22Rv1 (cell line): ENCODE measurements around the gene RPL22L1.

Experiments used
- ZFX ChIP-seq: fragments of 450-650 bp; IDR thresholded peaks from 2 replicates; pipeline ENCODE4 v1.6.1; 2017; ENCODE audit warnings: antibody characterized with exemption, borderline replicate concordance
- TF ChIP-seq, protein P1 (sequence below): fragments of 450-650 bp; IDR thresholded peaks from 2 replicates; pipeline ENCODE4 v1.5.1; 2017; ENCODE audit warnings: mild to moderate bottlenecking

DNA sequence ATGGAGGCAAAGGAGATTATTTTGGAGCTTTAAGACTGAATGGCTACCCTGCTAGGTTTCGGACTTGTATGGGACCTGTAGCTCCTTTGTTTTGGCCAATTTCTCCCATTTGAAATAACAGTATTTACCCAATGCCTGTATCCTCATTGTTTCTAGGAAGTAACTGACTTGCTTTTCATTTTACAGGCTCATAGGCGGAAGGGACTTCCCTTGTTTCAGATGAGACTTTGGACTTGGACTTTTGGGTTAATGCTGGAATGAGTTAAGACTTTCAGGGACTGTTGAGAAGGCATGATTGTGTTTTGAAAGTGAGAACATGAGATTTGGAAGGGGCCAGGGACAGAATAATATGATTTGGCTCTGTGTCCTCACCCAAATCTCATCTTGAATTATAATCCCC lies 28.0 kb upstream of the RPL22L1 start:
- no peak for TF ChIP-seq ZFX
- TF ChIP-seq, protein P1, sequence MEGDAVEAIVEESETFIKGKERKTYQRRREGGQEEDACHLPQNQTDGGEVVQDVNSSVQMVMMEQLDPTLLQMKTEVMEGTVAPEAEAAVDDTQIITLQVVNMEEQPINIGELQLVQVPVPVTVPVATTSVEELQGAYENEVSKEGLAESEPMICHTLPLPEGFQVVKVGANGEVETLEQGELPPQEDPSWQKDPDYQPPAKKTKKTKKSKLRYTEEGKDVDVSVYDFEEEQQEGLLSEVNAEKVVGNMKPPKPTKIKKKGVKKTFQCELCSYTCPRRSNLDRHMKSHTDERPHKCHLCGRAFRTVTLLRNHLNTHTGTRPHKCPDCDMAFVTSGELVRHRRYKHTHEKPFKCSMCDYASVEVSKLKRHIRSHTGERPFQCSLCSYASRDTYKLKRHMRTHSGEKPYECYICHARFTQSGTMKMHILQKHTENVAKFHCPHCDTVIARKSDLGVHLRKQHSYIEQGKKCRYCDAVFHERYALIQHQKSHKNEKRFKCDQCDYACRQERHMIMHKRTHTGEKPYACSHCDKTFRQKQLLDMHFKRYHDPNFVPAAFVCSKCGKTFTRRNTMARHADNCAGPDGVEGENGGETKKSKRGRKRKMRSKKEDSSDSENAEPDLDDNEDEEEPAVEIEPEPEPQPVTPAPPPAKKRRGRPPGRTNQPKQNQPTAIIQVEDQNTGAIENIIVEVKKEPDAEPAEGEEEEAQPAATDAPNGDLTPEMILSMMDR, result no peak
